GM18907 (cell line): ENCODE measurements around the gene DNAH1.
A peak's percentile ranks its signal among the peaks of the same experiment; 100 is the strongest.

ENCODE experiments used
- ATAC-seq: cut with Tn5 transposase; IDR thresholded peaks from one replicate; pipeline ENCODE4 v1.9.1; 2021; ENCODE audit warnings: mild to moderate bottlenecking, moderate library complexity; ENCODE audit not compliant: unreplicated experiment

DNAH1 gene

GRCh38 chr3:52443268-52443610 is 127.1 kb downstream of the DNAH1 start:
- ATAC-seq, result no peak

- no peak for ATAC-seq
Observed at GRCh38 chr3:52443791-52444687, 127.9 kb downstream of the DNAH1 start.

GRCh38 chr3:52444860-52445793 is 129.0 kb downstream of the DNAH1 start, which contains the start of gene SEMA3G:
SEMA3G (minus strand) TSS chr3:52445103; CDS start chr3:52445027, 76 bp downstream.
- peak; percentile 81 for ATAC-seq

GRCh38 chr3:52446042-52446441 is 129.9 kb downstream of the DNAH1 start:
- no peak for ATAC-seq

- ATAC-seq, result no peak
Observed at GRCh38 chr3:52446631-52447511, 130.8 kb downstream of the DNAH1 start.

- no peak for ATAC-seq
Observed at GRCh38 chr3:52447512-52448355, 131.6 kb downstream of the DNAH1 start.
